SK-N-SH (cell line): ENCODE results near the gene CD81. TPM values are rescaled to one million over a fixed set of nuclear protein-coding genes. Genes with fewer than 3 reads are reported as not detected.

Experiments used
- CTCF ChIA-PET: fragments of 300-600, 350-600 bp; formaldehyde crosslinking; extraction: SDS; loops from one replicate; lab custom pipeline; 2021; lab: Yijun Ruan, JAX
- POLR2A ChIA-PET: fragments of 350-600 bp; sonication (Branson Sonifier 250); formaldehyde crosslinking; extraction: SDS; loops from one replicate; lab custom pipeline; 2020; ENCODE audit warnings: antibody characterized with exemption, inconsistent platforms; lab: Yijun Ruan, JAX
- DNase-seq: peaks from one replicate; pipeline ENCODE4 v3.0.0; 2012
- H2AFZ ChIP-seq: fragments of 200-600 bp; sonication (generic); 2 replicates; pipeline ENCODE4 v1.8.1; 2016; ENCODE audit warnings: antibody characterized with exemption, mild to moderate bottlenecking, low read depth
- H3F3A ChIP-seq: fragments of 200-600 bp; sonication (generic); replicated peaks from 2 replicates; pipeline ENCODE3; 2016; ENCODE audit warnings: antibody characterized with exemption, mild to moderate bottlenecking; ENCODE audit not compliant: insufficient read depth
- H3K27ac ChIP-seq, 2 experiments: fragments of 200-500 bp in 1 of 2; fragments of 200-600 bp in 1 of 2; sonication (Bioruptor generic) in 1 of 2; sonication (generic), shearing (Covaris generic) in 1 of 2; 2 replicates each; pipeline versions ENCODE4 v1.5.1 to v1.6.1; 2014 to 2016; ENCODE audit warnings: low read depth in 2 of 2, inconsistent platforms in 1 of 2, low read length in 1 of 2, mild to moderate bottlenecking in 1 of 2, mixed read lengths in 1 of 2
- H3K27me3 ChIP-seq: fragments of 200-600 bp; sonication (generic), shearing (Covaris generic); 2 replicates; pipeline ENCODE4 v1.6.1; 2016; ENCODE audit warnings: mixed run types; ENCODE audit not compliant: insufficient read depth
- H3K36me3 ChIP-seq, 2 experiments: fragments of 200-500 bp in 1 of 2; fragments of 200-600 bp in 1 of 2; sonication (Bioruptor generic) in 1 of 2; sonication (generic) in 1 of 2; replicated peaks in 1 of 2; 2 replicates each; pipeline versions ENCODE3 to v1.5.1; 2014 to 2016; ENCODE audit warnings: low read length in 1 of 2, mild to moderate bottlenecking in 1 of 2; ENCODE audit not compliant: insufficient read depth in 2 of 2, control insufficient read depth in 1 of 2
- H3K4me1 ChIP-seq, 2 experiments: fragments of 200-500 bp in 1 of 2; fragments of 200-600 bp in 1 of 2; sonication (Bioruptor generic) in 1 of 2; sonication (generic), shearing (Covaris generic) in 1 of 2; 2 replicates each; pipeline versions ENCODE4 v1.5.1 to v1.6.1; 2014 to 2016; ENCODE audit warnings: low read depth in 1 of 2, low read length in 1 of 2, mixed run types in 1 of 2; ENCODE audit not compliant: insufficient read depth in 2 of 2, control insufficient read depth in 1 of 2
- H3K4me2 ChIP-seq: fragments of 200-600 bp; sonication (generic), shearing (Covaris generic); 2 replicates; pipeline ENCODE4 v1.6.1; 2017; ENCODE audit warnings: mixed run types
- H3K4me3 ChIP-seq, 2 experiments: fragments of 200-500 bp in 1 of 2; fragments of 200-600 bp in 1 of 2; sonication (Bioruptor generic) in 1 of 2; sonication (generic), shearing (Covaris generic) in 1 of 2; 2 replicates each; pipeline versions ENCODE4 v1.5.1 to v1.8.1; 2014 to 2016; ENCODE audit warnings: low read depth in 2 of 2, inconsistent platforms in 1 of 2, low read length in 1 of 2, mild to moderate bottlenecking in 1 of 2, mixed read lengths in 1 of 2, moderate library complexity in 1 of 2
- H3K79me2 ChIP-seq: fragments of 200-600 bp; sonication (generic); 2 replicates; pipeline ENCODE4 v1.8.1; 2017; ENCODE audit warnings: mild to moderate bottlenecking; ENCODE audit not compliant: insufficient read depth
- H3K9ac ChIP-seq: fragments of 200-600 bp; sonication (generic); 2 replicates; pipeline ENCODE4 v1.6.1; 2017; ENCODE audit warnings: mixed run types
- H3K9me2 ChIP-seq: fragments of 200-600 bp; sonication (generic); 2 replicates; pipeline ENCODE4 v1.6.1; 2017; ENCODE audit warnings: mixed run types
- H3K9me3 ChIP-seq: fragments of 200-600 bp; sonication (generic); 2 replicates; pipeline ENCODE4 v1.6.1; 2017; ENCODE audit warnings: mixed run types, mild to moderate bottlenecking, moderate library complexity
- H4K20me1 ChIP-seq: fragments of 200-600 bp; sonication (generic); 2 replicates; pipeline ENCODE4 v1.6.1; 2017; ENCODE audit warnings: mild to moderate bottlenecking, mixed run types; ENCODE audit not compliant: insufficient read depth
- ELF1 ChIP-seq: IDR thresholded peaks from 2 replicates; pipeline ENCODE4 v1.4.0; 2012
- EP300 ChIP-seq, 2 experiments: IDR thresholded peaks; 2 replicates each; pipeline versions ENCODE4 v1.4.0 to v1.6.1; 2012; ENCODE audit warnings: borderline replicate concordance in 1 of 2, low read depth in 1 of 2, low read length in 1 of 2
- EZH2phosphoT487 ChIP-seq: fragments of 200-600 bp; sonication (generic); IDR thresholded peaks from 2 replicates; pipeline ENCODE4 v1.6.1; 2017; ENCODE audit warnings: low read depth, mixed run types, mild to moderate bottlenecking, antibody characterized with exemption, moderate library complexity, borderline replicate concordance
- FOSL2 ChIP-seq: IDR thresholded peaks from 2 replicates; pipeline ENCODE4 v1.4.0; 2012; ENCODE audit warnings: low read depth, mild to moderate bottlenecking, moderate library complexity, borderline replicate concordance
- FOXJ3 ChIP-seq: sonication (generic); formaldehyde crosslinking; IDR thresholded peaks from 2 replicates; pipeline ENCODE4 v1.5.1; 2020; ENCODE audit warnings: mild to moderate bottlenecking, missing genetic modification reagents
- GABPA ChIP-seq: IDR thresholded peaks from 2 replicates; pipeline ENCODE4 v1.4.0; 2012; ENCODE audit warnings: low read depth, mild to moderate bottlenecking
- IRF3 ChIP-seq: fragments of 150-350 bp; IDR thresholded peaks from 2 replicates; pipeline ENCODE4 v1.6.1; 2016; ENCODE audit warnings: mild to moderate bottlenecking, low read depth, low read length
- MXI1 ChIP-seq: IDR thresholded peaks from 2 replicates; pipeline ENCODE4 v1.6.1; 2012; ENCODE audit warnings: mild to moderate bottlenecking, low read depth, low read length, improper control_type of control experiment
- NFIC ChIP-seq: IDR thresholded peaks from 2 replicates; pipeline ENCODE4 v1.4.0; 2012; ENCODE audit warnings: borderline replicate concordance
- POLR2AphosphoS5 ChIP-seq: IDR thresholded peaks from 2 replicates; pipeline ENCODE4 v1.6.1; 2012; ENCODE audit warnings: low read depth, low read length
- RCOR1 ChIP-seq: fragments of 150-350 bp; IDR thresholded peaks from 2 replicates; pipeline ENCODE4 v1.6.1; 2017; ENCODE audit warnings: antibody characterized with exemption, low read length
- SIN3A ChIP-seq: IDR thresholded peaks from 2 replicates; pipeline ENCODE4 v1.6.1; 2012; ENCODE audit warnings: low read depth, mild to moderate bottlenecking, low read length, moderate library complexity, borderline replicate concordance
- TAF1 ChIP-seq: IDR thresholded peaks from 2 replicates; pipeline ENCODE4 v1.6.1; 2012; ENCODE audit warnings: low read depth, mild to moderate bottlenecking, low read length, moderate library complexity, borderline replicate concordance
- TCF12 ChIP-seq: IDR thresholded peaks from 2 replicates; pipeline ENCODE4 v1.4.0; 2012
- USF1 ChIP-seq: IDR thresholded peaks from 2 replicates; pipeline ENCODE4 v1.4.0; 2012; ENCODE audit warnings: low read depth, borderline replicate concordance
- YY1 ChIP-seq: IDR thresholded peaks from 2 replicates; pipeline ENCODE4 v1.4.0; 2012; ENCODE audit warnings: low read depth, mild to moderate bottlenecking
- ZBTB33 ChIP-seq: IDR thresholded peaks from 2 replicates; pipeline ENCODE4 v1.4.0; 2012; ENCODE audit warnings: low read depth, borderline replicate concordance
- WGBS: methylation state at CpG from one replicate; pipeline ENCODE4 v1.1.6; 2017; ENCODE audit warnings: low lambda C conversion rate; 5-methylcytosine and 5-hydroxymethylcytosine counted together
- polyA plus RNA-seq, 3 experiments: library from polyadenylated mRNA; depleted of rRNA; stranded (reverse); fragments of >200 nt; gene quantifications; 2 replicates each; pipeline ENCODE4 v1.2.3, GENCODE V29; 2012
- TF ChIP-seq, protein P1 (sequence below): IDR thresholded peaks from 2 replicates; pipeline ENCODE4; 2012
- TF ChIP-seq, protein P2 (sequence below): IDR thresholded peaks from 2 replicates; pipeline ENCODE4 v1.6.1; 2012; ENCODE audit warnings: mild to moderate bottlenecking, low read depth, low read length, moderate library complexity
- TF ChIP-seq, protein P3 (sequence below): IDR thresholded peaks from 2 replicates; pipeline ENCODE4 v1.4.0; 2012; ENCODE audit warnings: low read depth

Gene CD81
- polyA plus RNA-seq, 1 of the 3 experiments (the other 2 are of a cell fraction), result 517 TPM

- H3F3A ChIP-seq, result peaks cover 10% of the 10 kb centered on the region
- H3K36me3 ChIP-seq, result peaks cover 8 to 48% of the 10 kb centered on the region in 2 experiments
- CTCF ChIA-PET, result no interaction called here
- no peak overlapping the region for H3K4me2 ChIP-seq
- TF ChIP-seq TCF12 (no peak), RCOR1 (no peak), EP300 (IDR thresholded peaks at IDR 0.05; ENCODE audit: borderline replicate concordance in 1 of 2, low read depth in 1 of 2, low read length in 1 of 2) (no peak), GABPA (no peak), IRF3 (no peak), USF1 (no peak), MXI1 (no peak), NFIC (no peak), FOSL2 (no peak), EZH2phosphoT487 (no peak), ELF1 (no peak), YY1 (no peak), TAF1 (no peak), SIN3A (no peak), FOXJ3 (CRISPR knock-in tag) (no peak), ZBTB33 (no peak), POLR2AphosphoS5 (no peak)
- TF ChIP-seq, protein P1, sequence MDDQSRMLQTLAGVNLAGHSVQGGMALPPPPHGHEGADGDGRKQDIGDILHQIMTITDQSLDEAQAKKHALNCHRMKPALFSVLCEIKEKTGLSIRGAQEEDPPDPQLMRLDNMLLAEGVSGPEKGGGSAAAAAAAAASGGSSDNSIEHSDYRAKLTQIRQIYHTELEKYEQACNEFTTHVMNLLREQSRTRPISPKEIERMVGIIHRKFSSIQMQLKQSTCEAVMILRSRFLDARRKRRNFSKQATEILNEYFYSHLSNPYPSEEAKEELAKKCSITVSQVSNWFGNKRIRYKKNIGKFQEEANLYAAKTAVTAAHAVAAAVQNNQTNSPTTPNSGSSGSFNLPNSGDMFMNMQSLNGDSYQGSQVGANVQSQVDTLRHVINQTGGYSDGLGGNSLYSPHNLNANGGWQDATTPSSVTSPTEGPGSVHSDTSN, result no peak
- TF ChIP-seq, protein P2, sequence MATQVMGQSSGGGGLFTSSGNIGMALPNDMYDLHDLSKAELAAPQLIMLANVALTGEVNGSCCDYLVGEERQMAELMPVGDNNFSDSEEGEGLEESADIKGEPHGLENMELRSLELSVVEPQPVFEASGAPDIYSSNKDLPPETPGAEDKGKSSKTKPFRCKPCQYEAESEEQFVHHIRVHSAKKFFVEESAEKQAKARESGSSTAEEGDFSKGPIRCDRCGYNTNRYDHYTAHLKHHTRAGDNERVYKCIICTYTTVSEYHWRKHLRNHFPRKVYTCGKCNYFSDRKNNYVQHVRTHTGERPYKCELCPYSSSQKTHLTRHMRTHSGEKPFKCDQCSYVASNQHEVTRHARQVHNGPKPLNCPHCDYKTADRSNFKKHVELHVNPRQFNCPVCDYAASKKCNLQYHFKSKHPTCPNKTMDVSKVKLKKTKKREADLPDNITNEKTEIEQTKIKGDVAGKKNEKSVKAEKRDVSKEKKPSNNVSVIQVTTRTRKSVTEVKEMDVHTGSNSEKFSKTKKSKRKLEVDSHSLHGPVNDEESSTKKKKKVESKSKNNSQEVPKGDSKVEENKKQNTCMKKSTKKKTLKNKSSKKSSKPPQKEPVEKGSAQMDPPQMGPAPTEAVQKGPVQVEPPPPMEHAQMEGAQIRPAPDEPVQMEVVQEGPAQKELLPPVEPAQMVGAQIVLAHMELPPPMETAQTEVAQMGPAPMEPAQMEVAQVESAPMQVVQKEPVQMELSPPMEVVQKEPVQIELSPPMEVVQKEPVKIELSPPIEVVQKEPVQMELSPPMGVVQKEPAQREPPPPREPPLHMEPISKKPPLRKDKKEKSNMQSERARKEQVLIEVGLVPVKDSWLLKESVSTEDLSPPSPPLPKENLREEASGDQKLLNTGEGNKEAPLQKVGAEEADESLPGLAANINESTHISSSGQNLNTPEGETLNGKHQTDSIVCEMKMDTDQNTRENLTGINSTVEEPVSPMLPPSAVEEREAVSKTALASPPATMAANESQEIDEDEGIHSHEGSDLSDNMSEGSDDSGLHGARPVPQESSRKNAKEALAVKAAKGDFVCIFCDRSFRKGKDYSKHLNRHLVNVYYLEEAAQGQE, result no peak
- TF ChIP-seq, protein P3, sequence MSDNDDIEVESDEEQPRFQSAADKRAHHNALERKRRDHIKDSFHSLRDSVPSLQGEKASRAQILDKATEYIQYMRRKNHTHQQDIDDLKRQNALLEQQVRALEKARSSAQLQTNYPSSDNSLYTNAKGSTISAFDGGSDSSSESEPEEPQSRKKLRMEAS, result no peak
- peaks cover 29% of the 10 kb centered on the region for H4K20me1 ChIP-seq
- H3K4me3 ChIP-seq, result no peak overlapping the region
- H3K9ac ChIP-seq, result no peak overlapping the region
- no peaks in the 10 kb centered on the region for H3K27me3 ChIP-seq
- DNase-seq, result no peak
- H3K4me1 ChIP-seq, result peaks cover 5 to 12% of the 10 kb centered on the region in 2 experiments; a peak in 1 of 4 replicates
- POLR2A ChIA-PET, result interaction anchor here (1.0 kb wide), 1 partner anchor 18 kb away, joined by 3 read pairs; no protein-coding TSS in a partner anchor
- 85% methylated on average over 11 of the region's 17 CpGs for WGBS
- no peaks in the 10 kb centered on the region for H3K9me2 ChIP-seq
- H3K9me3 ChIP-seq, result no peaks in the 10 kb centered on the region
- H3K27ac ChIP-seq, result no peak overlapping the region
- H2AFZ ChIP-seq, result no peak overlapping the region
- H3K79me2 ChIP-seq, result peaks cover 16% of the 10 kb centered on the region
Measured at GRCh38 chr11:2395856-2396255, 18.7 kb downstream of the CD81 start.
